Measurements from ENCODE around the gene PTPRG.

GRCh38 chr3:61877359-61878138, 316.2 kb downstream of the PTPRG start:
- TF ChIP-seq TAF1 (IDR thresholded peaks at IDR 0.05; ENCODE audit: borderline replicate concordance, insufficient read depth, low read length) (no peak), REST (IDR thresholded peaks at IDR 0.05; ENCODE audit: insufficient read depth in 1 of 2, low read depth in 2 of 2, low read length in 2 of 2) (no peak), SIN3A (IDR thresholded peaks at IDR 0.05; ENCODE audit: borderline replicate concordance, insufficient read depth, low read length) (no peak)

Data from PFSK-1 (cell line).